HG03139 (cell line): Measurements from ENCODE around the gene AMPD3.

Experiments used
- ATAC-seq: cut with Tn5 transposase; IDR thresholded peaks from one replicate; pipeline ENCODE4 v1.9.1; 2021; ENCODE audit not compliant: unreplicated experiment

The AMPD3 gene

GRCh38 chr11:10459029-10459970 is 4.2 kb downstream of the AMPD3 start:
- ATAC-seq = peak; percentile 50

DNA sequence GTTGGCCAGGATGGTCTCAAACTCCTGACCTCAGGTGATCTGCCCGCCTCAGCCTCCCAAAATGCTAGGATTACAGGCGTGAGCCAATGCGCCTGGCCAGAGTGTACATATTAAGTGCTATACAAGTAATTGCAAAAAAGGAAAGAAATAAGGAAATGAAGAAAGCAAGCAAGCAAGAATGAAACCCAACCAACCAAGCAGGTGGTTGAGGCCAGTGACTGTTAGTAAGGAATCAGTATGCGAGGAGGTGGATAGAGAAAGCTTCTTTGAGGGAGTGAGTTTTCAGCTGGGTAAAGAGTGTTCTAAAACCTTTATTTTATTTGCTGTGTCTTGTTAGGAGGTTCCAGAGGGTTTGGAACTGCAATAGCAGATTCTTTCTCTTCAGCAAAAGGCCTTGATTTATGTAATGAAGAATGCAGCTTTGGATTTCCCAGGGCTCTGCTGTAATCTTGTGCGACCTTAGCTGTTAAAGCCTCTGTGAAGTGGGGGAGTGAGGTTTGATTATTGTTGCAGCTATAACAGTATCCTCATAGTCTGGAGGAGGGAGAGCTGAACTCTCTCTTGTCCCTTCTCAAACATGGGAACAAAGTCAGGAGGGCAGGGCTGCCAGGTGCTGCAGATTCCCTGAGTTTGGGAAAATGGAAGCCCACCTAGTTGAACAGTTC is 5.7 kb downstream of the AMPD3 start:
- no peak for ATAC-seq

DNA sequence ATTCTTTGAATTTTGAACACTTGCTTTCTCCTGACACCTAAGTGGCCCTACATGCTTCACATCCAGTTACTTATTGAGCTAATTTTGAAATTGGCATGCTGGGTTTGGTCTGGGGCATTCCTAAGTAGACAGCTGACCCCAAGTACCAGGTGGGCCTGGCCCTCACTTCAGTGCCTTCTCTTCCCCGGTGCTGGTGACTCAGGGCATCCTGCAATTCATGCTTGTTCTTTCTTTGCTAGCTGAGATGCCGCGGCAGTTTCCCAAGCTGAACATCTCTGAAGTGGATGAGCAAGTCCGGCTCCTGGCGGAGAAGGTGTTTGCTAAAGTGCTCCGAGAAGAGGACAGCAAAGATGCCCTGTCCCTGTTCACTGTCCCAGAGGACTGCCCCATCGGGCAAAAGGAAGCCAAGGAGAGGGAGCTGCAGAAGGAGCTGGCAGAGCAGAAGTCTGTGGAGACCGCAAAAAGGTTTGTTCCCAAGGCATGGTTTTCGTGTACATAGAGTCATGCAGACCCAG is 6.3 kb downstream of the AMPD3 start:
- no peak for ATAC-seq

GRCh38 chr11:10462746-10463300 is 7.8 kb downstream of the AMPD3 start:
- ATAC-seq = no peak

GRCh38 chr11:10473371-10473770 is 18.3 kb downstream of the AMPD3 start:
- no peak for ATAC-seq

- no peak for ATAC-seq
Observed at GRCh38 chr11:10474551-10474950, 19.5 kb downstream of the AMPD3 start.

- no peak for ATAC-seq
Observed at GRCh38 chr11:10476342-10476741, 21.3 kb downstream of the AMPD3 start.

DNA sequence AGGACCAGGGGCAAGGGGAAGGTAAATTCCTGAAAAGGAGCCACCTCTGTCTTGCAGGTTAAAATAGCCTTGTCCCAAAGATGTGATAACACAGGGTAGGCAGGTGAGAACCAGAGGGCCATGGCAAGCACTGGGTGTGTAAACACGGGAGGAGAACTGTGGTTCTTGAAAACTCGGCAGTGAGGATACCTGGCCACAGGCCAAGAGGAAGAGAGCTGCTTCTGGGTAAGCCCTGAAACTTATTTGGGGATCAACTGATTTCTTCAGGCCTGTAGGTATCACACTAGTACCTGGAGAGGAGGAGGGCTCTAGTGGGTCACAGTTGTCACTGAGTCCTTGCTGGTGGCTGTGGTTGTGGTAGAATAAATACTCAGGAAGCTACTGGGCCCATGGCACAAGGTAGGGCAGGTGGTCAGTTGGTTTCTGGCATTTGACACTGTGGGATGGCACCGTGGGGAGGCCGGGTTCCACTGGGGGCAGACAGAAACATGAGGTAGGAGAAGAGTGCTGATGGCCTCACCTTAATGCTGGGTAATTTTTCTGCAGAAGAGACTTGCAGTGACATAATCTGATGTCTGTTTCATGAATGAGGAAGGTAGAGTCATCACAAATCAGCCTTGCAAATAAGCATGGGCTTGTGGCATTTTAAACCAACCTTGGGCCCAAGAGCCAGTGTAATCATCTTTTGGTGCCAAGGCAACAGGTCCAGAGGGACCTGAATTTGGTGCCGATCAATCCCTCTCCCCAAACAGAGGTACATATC is 22.0 kb downstream of the AMPD3 start:
- ATAC-seq = no peak

GRCh38 chr11:10477690-10478046 is 22.6 kb downstream of the AMPD3 start:
- ATAC-seq = no peak

DNA sequence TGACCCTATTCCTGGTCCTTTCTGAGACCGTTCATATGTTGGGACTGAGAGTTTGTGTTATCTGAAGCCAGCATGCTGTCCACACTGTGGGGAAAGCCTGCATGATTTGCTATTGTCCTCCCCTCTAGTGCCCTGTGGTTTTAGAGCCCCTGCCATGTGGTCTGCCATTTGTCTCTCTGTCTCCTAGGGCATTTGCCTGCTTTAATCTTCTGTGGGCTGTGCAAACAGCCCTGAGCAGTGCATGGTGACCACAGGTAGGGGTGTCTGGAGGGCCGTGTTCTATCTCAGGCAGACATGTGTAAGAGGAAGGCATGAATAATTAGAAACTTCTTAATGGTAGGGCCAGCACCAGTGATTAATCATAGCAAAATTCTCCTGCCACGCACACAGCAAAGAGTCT is 23.0 kb downstream of the AMPD3 start:
- ATAC-seq = no peak

DNA sequence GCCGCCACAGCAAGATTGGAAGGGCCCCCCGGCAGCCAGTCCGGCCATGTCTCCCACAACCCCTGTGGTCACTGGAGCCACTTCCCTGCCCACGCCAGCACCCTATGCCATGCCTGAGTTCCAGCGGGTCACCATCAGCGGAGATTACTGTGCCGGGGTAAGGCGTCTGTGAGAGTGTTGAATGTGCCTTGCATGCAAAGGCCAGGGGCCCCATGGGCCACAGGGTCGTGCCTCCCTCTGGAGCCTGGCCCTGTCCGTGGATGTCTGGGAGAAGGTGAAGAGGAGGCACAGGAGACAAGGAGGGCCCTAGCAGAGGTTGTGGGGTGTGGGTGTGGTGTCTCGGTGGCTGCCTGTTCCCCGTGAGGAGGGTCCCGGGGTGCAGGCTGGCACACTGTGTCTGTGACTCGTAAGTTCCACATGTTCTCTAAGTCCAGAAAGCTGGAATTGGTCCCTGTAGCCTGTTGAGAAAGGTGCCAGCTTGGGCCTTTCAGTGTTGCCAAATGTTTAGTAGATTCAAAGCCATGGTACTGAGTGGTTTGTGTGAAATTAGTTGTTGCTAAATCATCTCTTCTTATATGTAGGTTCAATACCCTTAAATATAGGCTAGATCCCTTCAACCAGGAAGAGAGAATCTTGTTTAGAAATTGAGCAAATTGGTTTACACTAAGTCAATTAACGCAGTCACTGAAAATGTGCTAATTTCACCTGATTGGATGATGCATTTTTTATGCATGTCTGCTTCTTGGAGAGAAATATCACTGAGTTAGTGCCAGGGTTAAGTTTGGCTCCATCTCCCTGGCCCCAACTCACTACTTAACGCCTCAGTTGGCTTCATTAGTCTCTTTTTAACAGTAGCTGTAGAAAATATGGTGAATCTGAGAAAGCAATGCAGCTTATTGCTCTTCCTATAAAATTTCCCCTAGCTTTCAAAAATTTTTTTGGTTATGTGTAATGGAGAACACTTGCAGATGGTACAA is 23.8 kb downstream of the AMPD3 start:
- no peak for ATAC-seq

DNA sequence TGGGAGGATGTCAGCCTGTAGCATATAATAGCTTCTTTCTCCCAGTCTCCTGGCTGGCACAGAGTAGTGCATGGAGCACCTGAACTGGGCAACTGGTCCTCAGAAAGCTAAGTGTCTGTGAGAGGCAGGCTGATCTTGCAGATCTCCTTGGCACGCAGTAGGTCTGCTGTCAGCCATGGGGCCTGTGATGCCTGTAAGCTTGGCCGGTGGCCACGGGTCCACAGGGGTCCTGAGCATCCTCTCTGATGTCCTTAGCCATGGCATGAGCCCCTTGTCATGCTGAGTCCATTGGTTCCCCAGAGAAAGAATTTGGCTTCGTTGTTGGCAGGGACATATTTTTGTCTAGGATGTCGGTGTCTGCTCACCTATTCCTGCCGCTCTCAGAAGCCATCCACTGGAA is 25.0 kb downstream of the AMPD3 start:
- no peak for ATAC-seq

DNA sequence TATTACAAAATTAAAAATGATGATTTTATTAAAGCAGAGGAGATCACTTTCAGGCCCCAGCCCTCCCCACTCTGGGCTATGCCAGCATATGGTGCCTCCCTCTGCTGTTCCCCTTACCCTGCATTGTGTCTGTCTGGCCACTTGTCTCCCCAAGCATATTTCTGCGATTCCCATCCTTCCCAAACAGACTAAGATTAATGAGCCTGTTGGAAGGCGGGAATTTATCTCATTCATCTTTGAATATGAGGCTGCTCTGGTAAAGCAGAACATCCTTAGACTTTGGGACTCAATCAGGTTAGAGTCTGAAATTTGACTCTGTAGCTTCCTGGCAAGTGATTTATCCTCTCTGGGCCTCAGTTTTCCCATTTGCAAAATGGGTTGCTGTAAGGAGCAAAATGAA is 25.7 kb downstream of the AMPD3 start:
- ATAC-seq = no peak

GRCh38 chr11:10481560-10482349 is 26.7 kb downstream of the AMPD3 start:
- ATAC-seq = no peak

DNA sequence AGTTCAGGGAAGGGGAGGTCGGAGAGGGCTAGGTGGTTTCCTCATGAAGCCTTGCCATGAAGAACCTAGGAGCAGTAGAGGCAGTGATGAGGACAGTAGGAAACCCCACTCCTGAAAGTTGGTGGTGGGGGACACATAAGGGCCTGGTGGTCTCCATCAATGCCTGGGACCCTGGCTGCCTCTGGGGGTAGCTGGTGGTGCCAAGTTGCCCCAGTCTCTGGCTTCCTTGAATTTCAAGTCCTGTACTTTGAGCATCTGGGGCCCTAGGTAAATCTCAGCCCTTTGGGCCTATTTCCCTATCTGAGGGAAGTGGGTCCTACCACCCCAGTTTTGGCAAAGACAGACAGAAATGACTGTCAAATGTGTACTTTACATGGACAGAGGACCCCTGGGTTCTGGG is 28.1 kb downstream of the AMPD3 start:
- no peak for ATAC-seq

DNA sequence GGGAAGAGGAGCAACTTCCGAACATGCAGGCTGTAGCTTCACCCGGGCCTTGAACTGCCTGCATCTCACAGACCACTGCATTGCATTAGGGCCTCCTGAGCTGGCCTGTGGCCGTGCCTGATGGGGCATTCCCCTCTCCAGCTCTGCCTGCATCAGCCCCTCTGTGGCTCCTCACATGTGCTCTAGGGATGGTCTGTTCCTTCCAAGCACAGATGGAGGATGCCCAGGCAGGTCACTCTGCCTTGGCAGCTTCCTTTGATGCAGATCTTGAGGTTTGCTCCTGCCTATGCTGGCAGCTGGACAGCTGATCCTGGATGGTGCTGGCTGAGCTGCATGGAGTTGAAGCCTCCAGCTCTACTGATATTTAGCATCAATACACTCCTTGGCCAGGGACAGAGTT is 28.5 kb downstream of the AMPD3 start:
- ATAC-seq = no peak

- no peak for ATAC-seq
Observed at GRCh38 chr11:10484461-10485180, 29.6 kb downstream of the AMPD3 start.

DNA sequence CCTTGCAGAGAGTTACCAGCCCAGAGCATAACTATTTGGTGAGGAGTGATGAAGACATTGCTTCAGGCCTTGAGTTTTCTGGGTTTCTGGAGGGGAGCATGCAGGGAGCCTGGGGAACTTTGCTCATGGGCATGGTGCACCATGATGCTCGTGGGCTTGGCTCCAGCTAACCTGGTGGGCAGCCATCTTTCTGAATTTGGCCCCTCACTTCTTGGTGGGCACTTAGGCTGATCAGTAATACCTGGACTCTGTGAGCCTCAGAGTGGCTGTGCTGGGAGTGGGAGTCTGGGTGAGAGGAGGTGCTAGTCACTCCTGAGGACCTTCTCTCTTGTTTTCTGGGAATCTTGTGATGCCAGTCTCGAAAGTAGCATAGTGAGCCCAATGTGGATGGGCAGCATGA is 30.6 kb downstream of the AMPD3 start:
- ATAC-seq = no peak
